ENCODE data around the gene OTOP2.

The OTOP2 gene

DNA sequence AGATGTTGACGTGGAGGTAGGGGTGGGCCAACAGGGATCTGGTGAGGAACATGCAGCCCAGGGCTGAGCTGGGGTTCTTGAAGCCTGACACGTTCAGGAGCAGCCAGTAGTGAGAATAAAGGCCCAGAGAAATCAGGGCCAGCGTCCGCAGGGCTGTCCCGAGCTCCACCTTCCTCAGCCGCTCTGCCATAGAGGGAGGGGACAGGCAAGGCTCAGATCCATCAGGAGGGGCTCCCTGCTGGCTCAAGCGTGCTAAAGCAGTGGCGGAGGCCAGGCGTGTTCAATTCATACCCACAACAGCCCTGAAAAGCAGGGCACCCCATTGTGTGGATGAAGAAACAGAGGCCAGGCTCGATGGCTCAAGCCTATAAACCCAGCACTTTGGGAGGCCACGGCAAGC lies 43.0 kb upstream of the OTOP2 start:
- no peaks in the 10 kb centered on the region for H3K9me3 ChIP-seq (ENCODE audit: control insufficient read depth, insufficient read depth, low read depth, low read length)
- no peaks in the 10 kb centered on the region for H3K36me3 ChIP-seq (ENCODE audit: control insufficient read depth in 2 of 2, insufficient read depth in 1 of 2, low read length in 2 of 2)
- no peak overlapping the region for H3K27ac ChIP-seq (ENCODE audit: extremely low read depth, low read depth, low read length)
- TF ChIP-seq ZNF791 (tag by site-specific recombination; IDR thresholded peaks at IDR 0.05), result no peak
- ChIA-PET POLR2A (interaction anchor here (0.7 to 2.1 kb wide), 3 partner anchors 8 to 210 kb away, joined by 3 to 9 read pairs (median 4); partner anchors contain the start of gene FDXR), CTCF (interaction anchor here (1.1 kb wide), 2 partner anchors 19 to 77 kb away, joined by 4 to 5 read pairs; no protein-coding TSS in a partner anchor)
- no peak overlapping the region for H3K4me3 ChIP-seq (ENCODE audit: low read depth, low read length)
- no peaks in the 10 kb centered on the region; the same call in 1 of the 2 replicates for H3K4me1 ChIP-seq (ENCODE audit: control insufficient read depth, insufficient read depth, low read length)

DNA sequence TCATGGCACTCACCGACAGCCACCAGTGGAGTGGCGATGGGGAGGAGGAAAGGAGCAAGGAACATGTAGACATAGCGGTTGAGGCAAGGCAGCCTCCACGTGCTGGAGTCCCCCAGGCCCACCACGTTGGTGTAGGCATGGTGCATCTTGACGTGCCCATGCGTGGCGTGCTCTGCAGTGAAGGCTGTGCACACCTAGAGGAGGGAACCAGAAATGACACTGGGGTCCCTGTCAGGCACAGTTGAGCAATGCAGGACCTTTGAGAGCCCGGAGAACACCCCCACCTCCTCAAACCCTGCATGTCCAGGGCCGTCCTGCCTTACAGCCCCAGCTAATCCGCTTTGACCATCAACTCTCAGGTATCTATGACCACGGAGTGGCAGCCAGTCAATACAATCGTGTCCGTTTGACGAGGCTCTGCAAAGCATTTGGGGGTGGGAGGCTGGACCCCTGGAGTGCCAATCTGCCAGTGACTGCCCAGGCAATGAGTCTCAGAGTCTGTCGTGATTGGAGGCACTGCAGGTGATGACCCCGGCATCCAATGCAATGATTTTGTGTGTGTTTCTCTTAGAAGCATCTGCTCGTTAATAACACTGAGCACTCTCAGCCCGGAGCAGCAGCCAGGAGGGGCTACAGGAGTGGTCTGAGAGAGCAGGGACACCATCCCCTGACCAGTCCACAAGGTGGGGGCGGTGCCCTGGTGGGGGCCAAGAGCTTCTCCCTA lies 41.4 kb upstream of the OTOP2 start:
- Histone ChIP-seq H3K4me1 (ENCODE audit: control insufficient read depth, insufficient read depth, low read length) (no peaks in the 10 kb centered on the region; the same call in 1 of the 2 replicates), H3K9me3 (ENCODE audit: control insufficient read depth, insufficient read depth, low read depth, low read length) (no peaks in the 10 kb centered on the region), H3K4me3 (ENCODE audit: low read depth, low read length) (no peak overlapping the region), H3K36me3 (ENCODE audit: control insufficient read depth in 2 of 2, insufficient read depth in 1 of 2, low read length in 2 of 2) (no peaks in the 10 kb centered on the region), H3K27ac (ENCODE audit: extremely low read depth, low read depth, low read length) (no peak overlapping the region)
- no peak for TF ChIP-seq ZNF341 (tag by site-specific recombination; IDR thresholded peaks at IDR 0.05; ENCODE audit: low read depth)
- TF ChIP-seq, protein P1, sequence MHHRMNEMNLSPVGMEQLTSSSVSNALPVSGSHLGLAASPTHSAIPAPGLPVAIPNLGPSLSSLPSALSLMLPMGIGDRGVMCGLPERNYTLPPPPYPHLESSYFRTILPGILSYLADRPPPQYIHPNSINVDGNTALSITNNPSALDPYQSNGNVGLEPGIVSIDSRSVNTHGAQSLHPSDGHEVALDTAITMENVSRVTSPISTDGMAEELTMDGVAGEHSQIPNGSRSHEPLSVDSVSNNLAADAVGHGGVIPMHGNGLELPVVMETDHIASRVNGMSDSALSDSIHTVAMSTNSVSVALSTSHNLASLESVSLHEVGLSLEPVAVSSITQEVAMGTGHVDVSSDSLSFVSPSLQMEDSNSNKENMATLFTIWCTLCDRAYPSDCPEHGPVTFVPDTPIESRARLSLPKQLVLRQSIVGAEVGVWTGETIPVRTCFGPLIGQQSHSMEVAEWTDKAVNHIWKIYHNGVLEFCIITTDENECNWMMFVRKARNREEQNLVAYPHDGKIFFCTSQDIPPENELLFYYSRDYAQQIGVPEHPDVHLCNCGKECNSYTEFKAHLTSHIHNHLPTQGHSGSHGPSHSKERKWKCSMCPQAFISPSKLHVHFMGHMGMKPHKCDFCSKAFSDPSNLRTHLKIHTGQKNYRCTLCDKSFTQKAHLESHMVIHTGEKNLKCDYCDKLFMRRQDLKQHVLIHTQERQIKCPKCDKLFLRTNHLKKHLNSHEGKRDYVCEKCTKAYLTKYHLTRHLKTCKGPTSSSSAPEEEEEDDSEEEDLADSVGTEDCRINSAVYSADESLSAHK (tag by site-specific recombination; IDR thresholded peaks at IDR 0.05), result no peak
- TF ChIP-seq, protein P2, sequence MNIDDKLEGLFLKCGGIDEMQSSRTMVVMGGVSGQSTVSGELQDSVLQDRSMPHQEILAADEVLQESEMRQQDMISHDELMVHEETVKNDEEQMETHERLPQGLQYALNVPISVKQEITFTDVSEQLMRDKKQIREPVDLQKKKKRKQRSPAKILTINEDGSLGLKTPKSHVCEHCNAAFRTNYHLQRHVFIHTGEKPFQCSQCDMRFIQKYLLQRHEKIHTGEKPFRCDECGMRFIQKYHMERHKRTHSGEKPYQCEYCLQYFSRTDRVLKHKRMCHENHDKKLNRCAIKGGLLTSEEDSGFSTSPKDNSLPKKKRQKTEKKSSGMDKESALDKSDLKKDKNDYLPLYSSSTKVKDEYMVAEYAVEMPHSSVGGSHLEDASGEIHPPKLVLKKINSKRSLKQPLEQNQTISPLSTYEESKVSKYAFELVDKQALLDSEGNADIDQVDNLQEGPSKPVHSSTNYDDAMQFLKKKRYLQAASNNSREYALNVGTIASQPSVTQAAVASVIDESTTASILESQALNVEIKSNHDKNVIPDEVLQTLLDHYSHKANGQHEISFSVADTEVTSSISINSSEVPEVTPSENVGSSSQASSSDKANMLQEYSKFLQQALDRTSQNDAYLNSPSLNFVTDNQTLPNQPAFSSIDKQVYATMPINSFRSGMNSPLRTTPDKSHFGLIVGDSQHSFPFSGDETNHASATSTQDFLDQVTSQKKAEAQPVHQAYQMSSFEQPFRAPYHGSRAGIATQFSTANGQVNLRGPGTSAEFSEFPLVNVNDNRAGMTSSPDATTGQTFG (tag by site-specific recombination; IDR thresholded peaks at IDR 0.05; ENCODE audit: borderline replicate concordance), result no peak
- ChIA-PET CTCF (no interaction called here), POLR2A (interaction anchor here (2.1 kb wide), 1 partner anchor 10 kb away, joined by 9 read pairs; the partner anchor contains the start of gene FDXR)

DNA sequence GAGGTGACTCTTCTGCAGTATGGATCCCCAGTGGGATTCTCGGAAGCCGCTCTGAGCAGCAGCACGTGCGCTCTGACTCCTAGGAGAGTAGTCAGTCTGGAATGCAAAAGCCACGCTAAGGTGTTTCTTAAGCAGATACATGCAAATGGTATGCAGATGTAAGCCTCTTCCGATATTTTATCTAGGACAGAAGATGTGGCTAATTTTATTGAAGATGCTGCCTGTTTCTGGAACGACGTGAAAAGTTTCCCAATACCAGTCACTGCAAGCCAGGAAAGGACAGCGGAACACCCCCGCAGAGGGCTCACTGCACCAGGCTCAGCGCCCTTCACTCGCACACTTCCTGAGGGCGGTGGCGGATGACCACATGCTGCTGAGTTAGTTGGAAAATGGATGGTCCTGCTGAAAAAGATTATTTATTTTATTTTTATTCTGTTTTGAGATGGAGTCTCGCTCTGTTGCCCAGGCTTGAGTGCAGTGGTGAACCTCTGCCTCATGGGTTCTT lies 40.8 kb upstream of the OTOP2 start:
- H3K4me1 ChIP-seq (ENCODE audit: control insufficient read depth, insufficient read depth, low read length), result no peaks in the 10 kb centered on the region; the same call in 1 of the 2 replicates
- TF ChIP-seq, protein P3, sequence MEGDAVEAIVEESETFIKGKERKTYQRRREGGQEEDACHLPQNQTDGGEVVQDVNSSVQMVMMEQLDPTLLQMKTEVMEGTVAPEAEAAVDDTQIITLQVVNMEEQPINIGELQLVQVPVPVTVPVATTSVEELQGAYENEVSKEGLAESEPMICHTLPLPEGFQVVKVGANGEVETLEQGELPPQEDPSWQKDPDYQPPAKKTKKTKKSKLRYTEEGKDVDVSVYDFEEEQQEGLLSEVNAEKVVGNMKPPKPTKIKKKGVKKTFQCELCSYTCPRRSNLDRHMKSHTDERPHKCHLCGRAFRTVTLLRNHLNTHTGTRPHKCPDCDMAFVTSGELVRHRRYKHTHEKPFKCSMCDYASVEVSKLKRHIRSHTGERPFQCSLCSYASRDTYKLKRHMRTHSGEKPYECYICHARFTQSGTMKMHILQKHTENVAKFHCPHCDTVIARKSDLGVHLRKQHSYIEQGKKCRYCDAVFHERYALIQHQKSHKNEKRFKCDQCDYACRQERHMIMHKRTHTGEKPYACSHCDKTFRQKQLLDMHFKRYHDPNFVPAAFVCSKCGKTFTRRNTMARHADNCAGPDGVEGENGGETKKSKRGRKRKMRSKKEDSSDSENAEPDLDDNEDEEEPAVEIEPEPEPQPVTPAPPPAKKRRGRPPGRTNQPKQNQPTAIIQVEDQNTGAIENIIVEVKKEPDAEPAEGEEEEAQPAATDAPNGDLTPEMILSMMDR (tag by site-specific recombination; IDR thresholded peaks at IDR 0.05), result no peak
- no peak for TF ChIP-seq YY2 (tag by site-specific recombination; IDR thresholded peaks at IDR 0.05)
- TF ChIP-seq ZNF366 (tag by site-specific recombination; conservative IDR thresholded peaks at IDR 0.05), result no peak
- TF ChIP-seq ZBTB20 (tag by site-specific recombination; IDR thresholded peaks at IDR 0.05), result no peak
- TF ChIP-seq ZNF629 (tag by site-specific recombination; IDR thresholded peaks at IDR 0.05), result no peak
- no peak for TF ChIP-seq ZNF302 (tag by site-specific recombination; IDR thresholded peaks at IDR 0.05; ENCODE audit: low read depth)
- no peak for TF ChIP-seq GLI2 (tag by site-specific recombination; IDR thresholded peaks at IDR 0.05; ENCODE audit: borderline replicate concordance, low read depth)
- TF ChIP-seq, protein P4, sequence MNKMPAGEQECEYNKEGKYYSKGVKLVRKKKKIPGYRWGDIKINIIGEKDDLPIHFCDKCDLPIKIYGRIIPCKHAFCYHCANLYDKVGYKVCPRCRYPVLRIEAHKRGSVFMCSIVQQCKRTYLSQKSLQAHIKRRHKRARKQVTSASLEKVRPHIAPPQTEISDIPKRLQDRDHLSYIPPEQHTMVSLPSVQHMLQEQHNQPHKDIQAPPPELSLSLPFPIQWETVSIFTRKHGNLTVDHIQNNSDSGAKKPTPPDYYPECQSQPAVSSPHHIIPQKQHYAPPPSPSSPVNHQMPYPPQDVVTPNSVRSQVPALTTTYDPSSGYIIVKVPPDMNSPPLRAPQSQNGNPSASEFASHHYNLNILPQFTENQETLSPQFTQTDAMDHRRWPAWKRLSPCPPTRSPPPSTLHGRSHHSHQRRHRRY (tag by site-specific recombination; IDR thresholded peaks at IDR 0.05), result no peak
- TF ChIP-seq, protein P5, sequence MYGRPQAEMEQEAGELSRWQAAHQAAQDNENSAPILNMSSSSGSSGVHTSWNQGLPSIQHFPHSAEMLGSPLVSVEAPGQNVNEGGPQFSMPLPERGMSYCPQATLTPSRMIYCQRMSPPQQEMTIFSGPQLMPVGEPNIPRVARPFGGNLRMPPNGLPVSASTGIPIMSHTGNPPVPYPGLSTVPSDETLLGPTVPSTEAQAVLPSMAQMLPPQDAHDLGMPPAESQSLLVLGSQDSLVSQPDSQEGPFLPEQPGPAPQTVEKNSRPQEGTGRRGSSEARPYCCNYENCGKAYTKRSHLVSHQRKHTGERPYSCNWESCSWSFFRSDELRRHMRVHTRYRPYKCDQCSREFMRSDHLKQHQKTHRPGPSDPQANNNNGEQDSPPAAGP (tag by site-specific recombination; IDR thresholded peaks at IDR 0.05), result no peak
- TF ChIP-seq, protein P6, sequence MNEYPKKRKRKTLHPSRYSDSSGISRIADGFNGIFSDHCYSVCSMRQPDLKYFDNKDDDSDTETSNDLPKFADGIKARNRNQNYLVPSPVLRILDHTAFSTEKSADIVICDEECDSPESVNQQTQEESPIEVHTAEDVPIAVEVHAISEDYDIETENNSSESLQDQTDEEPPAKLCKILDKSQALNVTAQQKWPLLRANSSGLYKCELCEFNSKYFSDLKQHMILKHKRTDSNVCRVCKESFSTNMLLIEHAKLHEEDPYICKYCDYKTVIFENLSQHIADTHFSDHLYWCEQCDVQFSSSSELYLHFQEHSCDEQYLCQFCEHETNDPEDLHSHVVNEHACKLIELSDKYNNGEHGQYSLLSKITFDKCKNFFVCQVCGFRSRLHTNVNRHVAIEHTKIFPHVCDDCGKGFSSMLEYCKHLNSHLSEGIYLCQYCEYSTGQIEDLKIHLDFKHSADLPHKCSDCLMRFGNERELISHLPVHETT (tag by site-specific recombination; IDR thresholded peaks at IDR 0.05), result no peak
- TF ChIP-seq, protein P7, sequence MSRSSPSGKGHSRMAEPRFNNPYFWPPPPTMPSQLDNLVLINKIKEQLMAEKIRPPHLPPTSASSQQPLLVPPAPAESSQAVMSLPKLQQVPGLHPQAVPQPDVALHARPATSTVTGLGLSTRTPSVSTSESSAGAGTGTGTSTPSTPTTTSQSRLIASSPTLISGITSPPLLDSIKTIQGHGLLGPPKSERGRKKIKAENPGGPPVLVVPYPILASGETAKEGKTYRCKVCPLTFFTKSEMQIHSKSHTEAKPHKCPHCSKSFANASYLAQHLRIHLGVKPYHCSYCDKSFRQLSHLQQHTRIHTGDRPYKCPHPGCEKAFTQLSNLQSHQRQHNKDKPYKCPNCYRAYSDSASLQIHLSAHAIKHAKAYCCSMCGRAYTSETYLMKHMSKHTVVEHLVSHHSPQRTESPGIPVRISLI (tag by site-specific recombination; IDR thresholded peaks at IDR 0.05), result no peak
- no peak for TF ChIP-seq ZNF610 (tag by site-specific recombination; IDR thresholded peaks at IDR 0.05; ENCODE audit: borderline replicate concordance)
- no peaks in the 10 kb centered on the region for H3K9me3 ChIP-seq (ENCODE audit: control insufficient read depth, insufficient read depth, low read depth, low read length)
- no peak overlapping the region for H3K4me3 ChIP-seq (ENCODE audit: low read depth, low read length)
- ChIA-PET POLR2A (no interaction called here), CTCF (no interaction called here)
- H3K36me3 ChIP-seq (ENCODE audit: control insufficient read depth in 2 of 2, insufficient read depth in 1 of 2, low read length in 2 of 2), result no peaks in the 10 kb centered on the region
- H3K27ac ChIP-seq (ENCODE audit: extremely low read depth, low read depth, low read length), result no peak overlapping the region

Data from HEK293 (cell line).